Hematopoietic multipotent progenitor cell treated with erythropoietin and hydrocortisone succinate and interleukin-3 and kit ligand, for 6 days (in vitro differentiated cells): ENCODE results near the gene ZSCAN16.

Source experiments
- DNase-seq: peaks from one replicate; pipeline ENCODE4 v3.0.0-alpha.2; 2015

Gene ZSCAN16

GRCh38 chr6:28134716-28135115 lies 10.3 kb downstream of the ZSCAN16 start:
- DNase-seq = peak; percentile 26

GRCh38 chr6:28135393-28135792 lies 11.0 kb downstream of the ZSCAN16 start:
- DNase-seq = peak; percentile 35

- peak; percentile 99 for DNase-seq
Measured at GRCh38 chr6:28136585-28137504, 12.4 kb downstream of the ZSCAN16 start.

- peak; percentile 63 for DNase-seq
Measured at GRCh38 chr6:28137505-28137981, 13.1 kb downstream of the ZSCAN16 start.

GRCh38 chr6:28139860-28140543 lies 15.6 kb downstream of the ZSCAN16 start:
- no peak for DNase-seq

- no peak for DNase-seq
Measured at GRCh38 chr6:28140616-28141015, 16.2 kb downstream of the ZSCAN16 start.

GRCh38 chr6:28141500-28142329 lies 17.3 kb downstream of the ZSCAN16 start, which contains the start of gene ZKSCAN8:
Gene ZKSCAN8 (plus strand): TSS chr6:28141883. CDS start chr6:28148408, 6,525 bp downstream.
- peak; percentile 95 for DNase-seq

- DNase-seq = peak; percentile 49
Measured at GRCh38 chr6:28142446-28142845, 18.0 kb downstream of the ZSCAN16 start.

GRCh38 chr6:28145231-28145630 lies 20.8 kb downstream of the ZSCAN16 start:
- no peak for DNase-seq

- no peak for DNase-seq
Measured at GRCh38 chr6:28152531-28152930, 28.1 kb downstream of the ZSCAN16 start.

GRCh38 chr6:28153546-28153945 lies 29.1 kb downstream of the ZSCAN16 start:
- no peak for DNase-seq

- DNase-seq = no peak
Measured at GRCh38 chr6:28154357-28154756, 29.9 kb downstream of the ZSCAN16 start.

GRCh38 chr6:28158318-28158717 lies 33.9 kb downstream of the ZSCAN16 start:
- DNase-seq = no peak

- no peak for DNase-seq
Measured at GRCh38 chr6:28159029-28159607, 34.7 kb downstream of the ZSCAN16 start.

- no peak for DNase-seq
Measured at GRCh38 chr6:28160233-28160632, 35.8 kb downstream of the ZSCAN16 start.

- DNase-seq = peak; percentile 87
Measured at GRCh38 chr6:28161410-28162079, 37.1 kb downstream of the ZSCAN16 start.

- no peak for DNase-seq
Measured at GRCh38 chr6:28165563-28165962, 41.2 kb downstream of the ZSCAN16 start.

GRCh38 chr6:28167068-28167467 lies 42.7 kb downstream of the ZSCAN16 start:
- DNase-seq = no peak

- no peak for DNase-seq
Measured at GRCh38 chr6:28167926-28168325, 43.5 kb downstream of the ZSCAN16 start.

- DNase-seq = no peak
Measured at GRCh38 chr6:28171271-28171670, 46.9 kb downstream of the ZSCAN16 start.

- no peak for DNase-seq
Measured at GRCh38 chr6:28172006-28172405, 47.6 kb downstream of the ZSCAN16 start.

GRCh38 chr6:28176373-28176772 lies 52.0 kb downstream of the ZSCAN16 start:
- no peak for DNase-seq
